ENCODE measurements around the gene ETV4.

The ETV4 gene

DNA sequence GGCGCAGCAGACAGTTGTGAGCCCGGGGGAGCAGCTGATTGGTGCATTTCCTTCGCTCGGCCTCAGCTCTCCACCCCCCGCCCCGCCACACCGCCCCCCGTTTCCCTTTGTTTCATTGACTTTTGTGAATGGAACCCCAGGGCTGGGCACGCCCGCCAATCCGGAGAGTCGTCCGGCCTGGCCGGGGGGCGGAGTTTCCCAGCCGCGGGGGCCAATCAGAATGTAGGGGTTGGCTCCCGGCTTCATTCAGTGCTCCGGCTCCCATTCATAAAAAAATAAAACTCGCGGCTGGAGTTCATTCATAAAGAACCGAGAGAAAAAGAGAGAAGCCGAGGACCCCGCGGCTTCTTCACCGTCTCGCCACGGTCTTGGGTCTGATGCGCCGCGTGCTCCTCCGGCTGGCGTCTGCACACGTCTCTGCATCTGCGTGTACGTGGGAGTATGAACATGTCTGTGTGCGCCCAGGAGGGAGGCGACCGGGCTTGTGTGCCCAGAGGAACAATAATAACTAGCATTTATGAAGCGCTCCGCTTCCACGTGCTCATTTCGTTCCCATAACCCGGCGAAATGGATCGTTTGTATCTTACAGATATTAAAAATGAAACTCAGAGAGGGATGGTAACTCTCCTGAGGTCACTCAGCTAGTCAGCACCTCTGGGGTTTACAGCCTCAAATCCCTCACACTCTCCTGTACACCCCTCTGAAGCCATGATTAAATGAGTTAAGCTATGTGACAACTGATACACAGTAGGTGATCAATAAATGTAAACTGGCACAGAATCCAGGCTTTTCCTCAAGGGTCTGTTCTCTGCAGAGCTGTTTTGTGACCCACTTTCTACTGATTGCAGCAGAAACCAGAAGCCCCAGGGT is at the start of gene ETV4:
TSS of gene ETV4 (minus strand) at position 22 of the 870 bp plus-strand sequence. CDS start 723 bp downstream, outside the sequence.
- peak; percentile 60 for DNase-seq

DNA sequence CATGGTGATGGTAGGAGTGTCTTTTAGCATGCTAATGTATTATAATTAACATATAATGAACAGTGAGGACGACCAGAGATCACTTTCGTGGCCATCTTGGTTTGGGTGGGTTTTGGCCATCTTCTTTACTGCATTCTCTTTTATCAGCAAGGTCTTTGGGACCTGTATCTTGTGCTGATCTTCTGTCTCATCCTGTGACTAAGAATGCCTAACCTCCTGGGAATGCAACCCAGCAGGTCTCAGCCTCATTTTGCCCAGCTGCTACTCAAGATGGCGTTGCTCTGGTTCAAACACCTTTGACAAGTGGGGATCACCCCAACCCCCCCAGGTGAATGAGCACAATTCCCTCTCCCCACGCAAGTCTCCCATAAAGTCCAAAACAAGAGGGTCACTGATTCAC is 49.3 kb upstream of the ETV4 start:
- no peak for DNase-seq

DNA sequence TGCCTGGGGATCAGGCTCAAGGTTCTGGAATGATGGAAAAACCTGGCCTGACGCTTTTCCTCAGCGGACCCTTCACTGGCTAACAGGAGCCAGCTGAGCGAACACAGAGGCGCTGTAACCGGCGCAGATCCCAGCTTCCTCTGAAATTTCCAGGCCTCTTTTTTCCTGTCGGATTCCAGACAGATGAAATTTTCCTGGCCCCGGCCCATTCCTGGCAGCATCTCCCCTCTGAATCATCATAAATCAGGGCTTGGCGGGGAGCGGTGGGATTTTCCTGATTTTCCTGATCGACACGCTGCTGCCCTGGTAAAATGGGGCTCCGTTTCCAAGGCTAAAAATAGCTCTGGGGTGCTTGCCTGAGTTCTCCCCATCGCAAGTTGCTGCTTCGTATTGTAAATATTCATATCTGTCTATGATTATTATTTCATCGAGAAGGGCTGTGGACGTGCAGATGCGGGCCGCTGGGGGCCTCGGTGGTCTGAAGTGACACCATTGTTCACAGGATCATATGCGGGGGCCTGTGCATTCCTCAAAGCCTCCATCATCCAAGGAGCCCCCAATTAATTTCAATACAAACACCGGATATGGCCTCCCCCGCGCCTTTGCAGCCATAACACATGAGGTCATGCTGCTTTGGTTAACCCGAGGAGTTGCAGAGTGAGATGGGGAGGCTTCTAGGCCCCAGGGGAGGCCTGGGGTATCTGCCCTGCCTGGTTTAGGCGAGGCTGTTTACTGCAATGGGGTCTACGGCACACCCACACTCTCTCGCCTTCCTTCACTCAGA is 45.8 kb upstream of the ETV4 start:
- DNase-seq: no peak

DNA sequence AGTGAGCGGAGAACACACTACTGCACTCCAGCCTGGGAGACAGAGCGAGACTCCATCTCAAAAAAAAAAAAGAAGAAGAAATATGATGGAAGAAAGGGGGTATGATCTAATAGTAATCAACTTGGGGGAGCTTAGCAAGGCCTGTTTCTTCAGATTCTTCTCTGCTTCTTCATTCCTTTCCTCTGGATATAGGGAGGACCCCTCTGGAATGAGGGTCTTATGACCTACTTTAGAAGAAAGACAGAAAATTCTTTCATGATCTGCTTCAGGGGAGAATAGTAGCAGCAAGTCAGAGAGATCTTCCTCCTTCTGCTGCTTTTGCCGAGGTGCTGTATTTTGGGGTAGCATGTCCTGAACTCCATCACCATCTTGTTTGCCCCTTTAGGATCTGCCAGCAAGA is 44.9 kb upstream of the ETV4 start:
- no peak for DNase-seq

DNA sequence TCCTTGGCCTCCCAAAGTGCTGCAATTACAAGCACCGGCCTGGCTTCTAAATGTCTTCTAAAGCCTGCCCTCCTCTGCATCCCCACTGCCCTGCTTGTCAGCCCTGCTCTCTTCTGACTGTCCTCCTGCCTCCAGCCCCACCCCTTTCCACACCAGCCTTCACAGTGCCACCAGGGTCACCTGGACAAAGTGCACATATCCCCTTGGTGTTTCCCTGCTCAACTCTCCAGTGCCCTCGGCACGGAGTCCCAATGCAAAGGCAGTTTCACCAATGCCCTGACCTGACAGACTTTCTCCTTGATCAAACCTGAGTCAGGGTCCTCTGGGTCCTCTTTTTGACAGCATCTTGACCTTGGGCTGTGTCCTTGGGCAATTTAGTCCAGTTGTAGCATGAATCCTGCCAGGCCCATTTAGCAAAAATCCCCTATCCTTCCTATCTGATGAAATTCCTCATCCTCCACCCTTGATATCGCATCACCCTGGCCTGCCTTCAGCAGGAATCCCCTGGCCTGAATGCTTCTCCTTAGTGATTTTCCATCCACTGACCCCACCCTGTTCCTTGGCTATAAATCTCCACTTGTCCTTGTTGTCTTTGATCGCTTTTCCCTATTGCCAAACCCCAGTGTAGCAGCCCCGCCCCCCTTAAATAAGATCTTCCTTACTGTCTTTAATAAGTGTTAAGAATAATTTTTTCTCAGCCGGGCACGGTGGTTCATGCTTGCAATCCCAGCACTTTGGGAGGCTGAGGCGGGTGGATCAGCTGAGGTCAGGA is 42.7 kb upstream of the ETV4 start:
- DNase-seq: no peak

DNA sequence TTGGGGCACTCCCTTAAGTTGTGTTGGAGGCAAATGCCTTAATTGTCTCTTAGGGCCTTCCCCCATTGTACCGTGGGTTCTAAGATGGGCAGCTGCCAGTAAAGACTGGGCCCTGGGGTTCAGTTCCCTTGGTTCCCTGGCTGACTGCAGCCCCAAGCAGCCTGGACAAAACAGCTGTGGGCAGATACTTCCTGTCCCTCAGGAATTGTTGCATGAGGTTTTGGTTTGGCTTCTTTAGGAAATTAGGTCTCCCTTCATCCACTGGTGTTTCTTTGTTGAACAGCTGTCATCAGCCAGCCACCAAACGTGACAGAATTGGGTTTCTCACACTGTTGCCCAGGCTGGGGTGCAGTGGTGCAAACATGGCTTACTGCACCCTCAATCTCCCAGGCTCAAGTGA is 42.0 kb upstream of the ETV4 start:
- no peak for DNase-seq

DNA sequence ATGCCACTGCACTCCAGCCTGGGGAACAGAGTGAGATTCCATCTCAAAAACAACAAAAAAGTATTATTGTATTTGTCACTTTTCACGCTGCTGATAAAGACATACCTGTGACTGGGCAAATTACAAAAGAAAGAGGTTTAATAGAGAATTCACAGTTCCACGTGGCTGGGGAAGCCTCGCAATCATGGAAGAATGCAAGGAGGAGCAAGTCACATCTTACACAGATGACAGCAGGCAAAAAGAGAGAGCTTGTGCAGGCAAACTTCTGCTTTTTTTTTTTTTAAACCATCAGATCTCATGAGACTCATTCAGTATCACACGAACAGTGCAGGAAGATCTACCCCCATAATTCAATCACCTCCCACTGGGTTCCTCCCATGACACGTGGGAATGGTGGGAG is 41.5 kb upstream of the ETV4 start:
- DNase-seq: no peak

DNA sequence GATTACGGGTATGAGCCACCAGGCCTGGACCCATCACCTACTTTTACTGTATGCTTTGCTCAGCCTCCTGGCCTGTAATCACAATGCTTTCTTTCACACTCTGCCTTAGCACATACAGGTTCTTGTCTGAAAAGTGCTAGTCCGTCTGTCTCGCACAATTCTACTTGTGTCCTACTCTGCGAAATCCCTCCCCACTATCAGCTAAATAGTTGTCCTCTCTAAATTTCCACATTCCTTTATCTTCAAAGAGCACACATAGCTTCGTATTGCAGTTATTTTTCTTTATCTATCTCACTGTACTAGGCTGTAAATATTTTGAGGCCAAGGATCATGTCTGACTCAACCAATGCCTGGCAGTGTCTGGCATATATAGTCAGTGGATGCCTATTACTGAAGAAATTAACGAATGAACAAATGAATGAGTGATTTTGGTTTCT is 38.5 kb upstream of the ETV4 start:
- no peak for DNase-seq

DNA sequence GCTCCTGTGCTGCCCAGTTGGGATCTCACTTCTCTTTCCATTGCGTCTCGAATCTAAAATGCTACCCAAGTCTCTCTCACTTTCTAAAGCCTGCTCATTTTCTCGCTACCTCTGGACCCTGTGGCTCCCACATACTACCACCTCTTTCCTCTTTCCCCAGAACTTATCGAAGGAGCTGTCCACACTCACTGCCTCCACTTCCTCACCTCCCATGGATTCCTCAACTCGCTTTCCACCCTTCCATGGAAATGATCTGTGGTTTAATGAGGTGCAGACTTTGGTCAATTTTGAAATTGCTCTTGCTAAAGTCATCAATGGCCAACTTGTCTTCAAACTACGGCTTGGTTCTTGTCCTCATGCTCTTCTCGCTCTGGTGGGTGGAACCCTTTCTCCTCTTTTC is 37.2 kb upstream of the ETV4 start:
- DNase-seq: no peak

DNA sequence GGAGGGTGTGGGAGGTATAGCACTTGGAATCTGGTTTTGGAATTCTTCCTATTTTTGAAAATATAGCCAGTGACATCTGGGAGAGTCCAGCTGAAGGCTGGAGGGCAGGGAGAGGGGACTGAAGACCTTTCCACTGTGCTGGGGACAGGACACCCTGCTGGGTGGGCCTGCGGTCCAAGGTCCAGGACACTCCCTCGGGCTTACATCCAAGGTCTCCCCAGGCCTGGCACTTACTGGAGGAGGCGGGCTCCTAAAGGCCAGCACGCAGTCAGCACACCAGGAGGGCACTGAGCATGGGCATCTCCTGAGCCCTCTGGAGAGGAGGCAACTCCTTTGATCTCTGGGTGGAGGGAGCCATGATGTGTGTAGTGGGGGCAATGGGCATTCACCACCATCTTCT is 35.5 kb upstream of the ETV4 start:
- no peak for DNase-seq

DNA sequence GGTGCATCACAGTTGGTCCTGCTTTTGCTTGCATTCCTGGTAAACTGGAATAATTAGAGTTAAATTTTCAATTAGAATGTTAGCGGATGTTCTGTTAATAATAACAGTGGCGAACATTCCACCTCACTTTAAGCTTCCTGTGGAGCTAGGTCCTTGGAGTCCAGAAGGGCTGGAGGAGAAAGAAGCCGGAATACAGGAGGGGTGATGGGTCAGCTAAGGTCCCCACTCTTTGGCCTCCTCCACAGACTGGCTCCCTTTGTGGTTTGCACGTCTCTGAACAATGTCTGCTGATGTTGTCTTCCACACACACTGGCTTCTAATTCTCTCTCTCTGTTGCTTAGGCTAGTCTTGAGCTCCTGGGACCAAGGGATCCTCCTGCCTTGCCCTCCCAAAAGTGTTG is 35.0 kb upstream of the ETV4 start:
- DNase-seq: no peak

DNA sequence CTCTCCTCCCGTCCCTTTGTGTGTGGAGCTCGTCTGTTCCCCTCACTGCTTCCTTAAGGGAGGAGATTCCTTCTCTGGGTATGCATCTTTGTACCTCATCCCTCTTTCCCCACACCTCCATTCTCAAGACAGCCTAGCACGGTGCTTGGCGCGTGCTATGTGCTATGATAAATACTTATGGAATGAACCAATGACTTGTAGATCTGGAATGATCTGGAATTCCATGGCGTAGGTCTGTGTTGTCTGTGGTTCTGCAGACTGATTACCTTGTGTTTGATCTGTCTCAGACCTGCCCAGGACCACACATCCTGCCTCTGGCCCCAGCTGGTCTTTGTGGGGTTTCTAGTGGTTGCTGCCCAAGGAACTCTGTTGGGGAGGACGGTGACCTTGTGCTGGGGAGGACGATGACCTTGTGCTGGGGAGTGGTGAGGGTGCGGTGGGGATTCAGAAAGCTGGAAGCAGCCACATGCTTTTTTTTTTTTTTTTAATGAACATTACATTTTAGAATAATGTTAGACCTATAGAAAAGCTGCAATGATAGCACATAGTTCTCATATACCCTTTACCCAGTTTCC is 33.5 kb upstream of the ETV4 start:
- no peak for DNase-seq

DNA sequence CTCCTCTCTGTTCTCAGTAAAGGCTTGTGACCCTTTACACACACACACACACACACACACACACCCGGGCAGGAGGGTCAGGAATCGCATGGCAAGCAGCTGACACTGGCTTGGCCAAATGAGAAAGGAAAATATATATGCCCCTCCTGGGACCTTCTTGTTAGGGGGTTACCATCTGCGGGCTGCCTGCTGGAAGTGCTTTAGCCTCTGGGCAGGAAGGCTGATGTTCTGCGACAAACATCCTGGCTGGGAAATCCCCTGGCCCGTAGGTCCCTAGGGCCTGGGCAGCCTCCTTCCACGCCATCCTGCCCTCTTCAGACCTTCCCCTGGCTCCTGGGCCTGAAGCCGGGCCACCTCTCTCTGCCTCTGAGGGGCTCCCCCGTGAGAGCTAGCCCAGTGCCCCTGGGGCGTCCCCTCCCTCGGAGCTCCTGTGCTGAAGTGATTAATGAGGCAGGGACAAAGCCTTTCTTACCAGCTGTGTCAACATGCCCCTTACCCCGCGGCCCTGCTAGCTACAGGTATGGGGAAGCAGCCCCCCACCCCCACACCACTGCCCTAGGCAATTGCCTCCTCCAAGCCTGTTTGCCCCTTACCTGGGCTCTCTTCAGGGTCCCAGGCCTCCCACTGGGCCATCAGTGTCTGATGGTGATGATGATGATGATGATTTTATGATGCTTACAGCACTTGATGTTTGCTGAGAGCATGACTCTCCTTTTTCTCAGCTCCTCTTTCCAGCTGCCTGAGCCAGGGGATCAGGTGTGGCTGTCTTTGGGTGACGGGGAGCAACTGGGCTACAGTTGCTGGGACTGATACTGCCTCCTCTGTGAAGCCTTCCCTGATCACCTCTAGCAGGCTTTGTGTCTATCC is 32.8 kb upstream of the ETV4 start:
- no peak for DNase-seq

DNA sequence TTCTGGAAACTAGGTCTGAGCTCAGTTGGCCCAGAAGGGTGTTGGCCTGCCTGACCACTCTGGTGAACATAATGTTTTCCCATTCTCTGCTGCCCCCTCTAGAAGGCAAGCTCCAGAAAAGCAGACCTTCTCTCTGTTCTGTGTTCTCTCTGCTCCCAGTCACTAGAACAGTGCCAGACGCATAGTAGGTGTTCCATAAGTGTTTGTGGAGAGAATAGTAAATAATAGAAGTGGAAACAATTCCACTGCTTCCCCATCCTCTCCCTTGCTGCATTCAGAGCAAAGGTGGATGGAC is 32.2 kb upstream of the ETV4 start:
- no peak for DNase-seq

DNA sequence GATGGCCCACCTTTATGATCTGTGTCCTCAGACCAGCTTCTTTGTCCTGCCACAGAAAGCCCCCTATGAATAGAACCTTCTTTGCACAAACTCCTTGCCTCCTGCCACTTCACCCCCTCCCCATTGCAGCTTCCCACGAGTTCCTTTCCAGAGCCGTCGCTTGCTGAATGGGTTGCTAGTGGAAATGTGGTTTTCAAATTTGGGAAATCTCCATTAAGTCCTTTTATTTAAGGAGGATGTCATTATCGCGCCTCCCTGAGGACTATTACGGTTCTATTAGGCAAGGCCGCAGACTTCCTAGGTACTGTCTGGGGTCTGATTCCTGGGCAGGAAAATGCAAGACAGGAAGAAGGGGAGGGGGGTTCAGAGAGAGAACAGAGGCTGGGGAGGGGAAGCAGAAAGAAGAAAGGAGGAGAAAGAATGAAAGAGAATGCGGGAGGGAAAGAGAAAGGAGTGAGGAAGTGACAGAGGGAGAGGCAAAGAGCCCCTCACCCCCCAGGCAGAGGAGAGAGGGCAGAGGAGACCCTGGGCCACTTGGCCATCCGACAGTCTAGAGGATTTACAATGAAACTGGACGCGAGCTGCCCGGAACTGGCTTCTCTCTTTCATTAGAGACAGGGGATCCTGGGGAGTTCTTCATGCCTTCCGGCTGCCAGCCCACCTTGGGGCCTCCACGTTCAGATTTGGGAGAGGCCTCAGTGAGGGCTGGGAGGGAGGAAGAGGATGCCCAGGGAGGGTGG is 31.7 kb upstream of the ETV4 start:
- DNase-seq: no peak

DNA sequence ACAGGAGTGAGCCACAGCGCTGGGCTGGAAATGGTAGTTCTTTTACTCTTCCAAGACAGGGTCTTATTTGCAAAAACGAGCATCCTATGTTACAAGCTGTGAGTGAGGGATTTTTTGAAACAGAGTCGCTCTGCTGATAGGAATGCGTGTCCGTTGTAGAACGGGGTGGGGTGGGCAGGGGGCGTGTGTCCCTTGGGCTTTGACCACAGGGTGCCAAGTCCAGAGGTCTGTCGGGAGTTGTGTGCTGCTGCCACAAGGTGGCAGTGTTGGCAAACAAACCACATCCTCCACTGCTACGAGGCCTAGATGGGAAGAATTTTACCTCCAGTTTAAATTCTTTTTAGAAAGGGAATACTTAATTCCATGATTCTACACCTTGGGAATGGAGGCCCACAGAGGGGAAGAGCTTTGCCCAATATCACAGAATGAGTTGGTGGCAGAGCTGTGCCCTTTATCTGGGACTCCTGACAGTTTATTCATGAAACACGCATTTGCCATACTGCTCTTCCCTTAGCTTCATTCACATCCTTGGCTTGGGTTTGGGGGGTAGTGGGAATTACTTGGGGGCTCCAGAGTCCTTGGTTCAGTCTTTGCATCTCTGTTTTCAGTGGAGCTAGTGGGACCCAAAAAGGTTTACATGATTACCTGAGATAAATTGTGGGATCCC is 30.6 kb upstream of the ETV4 start:
- peak; percentile 48 for DNase-seq

DNA sequence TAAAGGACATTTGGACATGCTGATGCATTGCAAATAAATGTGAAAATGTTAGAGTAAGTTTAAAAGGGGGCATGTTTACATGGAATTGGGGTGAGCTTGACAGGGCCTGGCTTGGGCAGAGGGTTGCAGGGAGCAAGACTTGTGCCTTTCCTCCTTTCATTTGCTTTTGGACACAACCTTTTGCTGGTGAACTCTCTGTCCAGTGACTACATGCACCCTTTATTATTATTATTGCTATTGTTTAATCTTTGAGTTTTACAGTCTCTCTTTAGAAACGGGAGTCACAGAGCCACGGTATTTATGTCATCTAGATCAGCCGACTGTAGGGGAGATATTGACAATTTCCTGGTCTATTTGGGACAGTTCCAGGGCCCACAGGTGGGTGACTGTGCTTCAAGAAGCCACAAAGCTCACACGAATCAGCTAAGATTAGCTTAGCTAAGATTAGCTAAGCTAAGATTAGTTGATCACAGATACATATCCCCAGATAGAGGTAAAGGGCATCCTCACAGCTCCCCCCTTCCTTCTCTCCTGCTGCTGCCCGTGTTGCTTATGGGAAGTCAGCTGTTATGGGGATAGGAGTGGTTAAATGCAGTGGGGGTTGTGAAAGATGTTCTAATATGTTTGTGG is 28.9 kb upstream of the ETV4 start:
- no peak for DNase-seq

DNA sequence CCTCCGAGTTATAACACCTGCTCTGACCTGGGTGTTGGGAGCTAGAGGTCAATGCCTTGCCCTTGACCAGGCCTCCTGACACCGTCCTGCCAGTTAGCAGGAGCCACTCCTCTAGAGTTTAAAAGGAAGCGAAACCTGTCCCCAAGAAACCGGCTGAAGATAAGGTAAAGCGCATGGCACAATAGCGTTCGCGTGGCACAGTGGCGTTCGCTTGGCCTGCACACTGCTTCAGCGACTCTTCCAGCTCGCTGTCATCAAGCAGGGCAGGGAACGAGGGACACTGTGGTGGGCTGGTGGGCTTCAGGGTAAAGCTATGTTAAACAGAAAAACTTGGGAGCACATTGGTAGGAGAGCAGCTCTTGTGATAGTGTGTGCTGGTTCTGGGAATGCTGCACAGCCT is 28.2 kb upstream of the ETV4 start:
- DNase-seq: no peak

DNA sequence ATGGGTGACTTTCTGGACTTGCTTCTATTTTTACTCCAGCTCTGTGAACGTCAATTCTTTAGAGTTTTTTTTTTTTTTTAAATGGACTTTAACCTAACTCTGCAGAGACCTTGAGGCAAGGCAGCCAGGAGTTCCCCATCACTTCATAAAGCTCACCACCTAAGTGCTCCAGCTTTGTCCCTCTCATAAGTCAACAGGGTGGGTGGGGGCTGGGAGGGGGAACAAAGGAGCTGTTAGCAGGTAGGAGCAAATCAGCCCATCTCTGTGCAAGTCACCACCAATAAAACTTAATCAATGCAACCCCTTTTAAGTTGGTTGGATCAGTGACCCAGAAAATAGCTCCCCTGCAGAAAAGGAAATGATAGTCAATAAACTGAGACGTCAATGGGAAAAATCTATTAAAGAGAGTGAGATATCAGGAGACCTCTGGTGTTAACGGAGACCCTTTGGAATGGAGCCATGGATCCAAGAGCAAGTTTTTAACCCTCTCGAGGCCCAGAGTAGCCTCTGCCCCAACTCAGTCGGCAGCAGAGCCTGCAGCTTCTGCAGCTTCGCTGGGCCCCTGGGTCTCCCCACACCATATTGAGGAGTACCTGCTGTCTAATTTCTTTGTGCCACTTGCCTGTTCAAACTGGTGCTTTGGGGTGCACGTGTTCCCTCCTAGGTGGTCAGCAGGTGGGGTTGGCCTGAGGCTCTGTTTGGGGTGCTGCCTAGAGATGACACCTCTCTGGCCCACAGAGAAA is 27.6 kb upstream of the ETV4 start:
- DNase-seq: no peak

Data from NCI-H2029 (cell line).